ENCODE results near the gene CENPP.
"Not testable (repeated sequence)": the region's sequence is repeated elsewhere in the genome, so short reads cannot be mapped to it uniquely, and the experiment has no call there.

Gene CENPP

DNA sequence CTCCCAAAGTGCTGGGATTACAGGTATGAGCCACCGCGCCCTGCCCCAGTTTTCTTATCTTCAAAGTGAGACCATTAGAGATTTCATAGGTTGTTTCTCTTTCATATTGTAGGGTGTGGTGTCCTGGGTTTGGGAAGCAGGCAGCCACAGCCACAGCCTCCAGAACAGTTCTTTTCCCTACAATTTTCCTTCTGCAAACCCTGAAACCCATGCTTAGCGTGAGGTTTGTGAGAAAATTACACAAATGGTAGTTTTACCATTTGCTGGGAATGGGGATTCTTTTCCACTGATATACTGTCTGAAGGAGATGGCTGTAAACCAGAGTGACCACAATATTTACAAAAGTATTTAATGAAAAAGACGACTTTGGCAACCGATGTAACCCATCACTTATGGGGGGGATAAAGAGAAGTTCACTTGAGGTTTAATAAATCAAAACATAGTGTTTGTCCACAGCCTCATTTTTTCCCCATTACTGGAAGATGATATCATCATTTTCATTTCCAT lies 236.8 kb downstream of the CENPP start:
- TF ChIP-seq, protein P1, sequence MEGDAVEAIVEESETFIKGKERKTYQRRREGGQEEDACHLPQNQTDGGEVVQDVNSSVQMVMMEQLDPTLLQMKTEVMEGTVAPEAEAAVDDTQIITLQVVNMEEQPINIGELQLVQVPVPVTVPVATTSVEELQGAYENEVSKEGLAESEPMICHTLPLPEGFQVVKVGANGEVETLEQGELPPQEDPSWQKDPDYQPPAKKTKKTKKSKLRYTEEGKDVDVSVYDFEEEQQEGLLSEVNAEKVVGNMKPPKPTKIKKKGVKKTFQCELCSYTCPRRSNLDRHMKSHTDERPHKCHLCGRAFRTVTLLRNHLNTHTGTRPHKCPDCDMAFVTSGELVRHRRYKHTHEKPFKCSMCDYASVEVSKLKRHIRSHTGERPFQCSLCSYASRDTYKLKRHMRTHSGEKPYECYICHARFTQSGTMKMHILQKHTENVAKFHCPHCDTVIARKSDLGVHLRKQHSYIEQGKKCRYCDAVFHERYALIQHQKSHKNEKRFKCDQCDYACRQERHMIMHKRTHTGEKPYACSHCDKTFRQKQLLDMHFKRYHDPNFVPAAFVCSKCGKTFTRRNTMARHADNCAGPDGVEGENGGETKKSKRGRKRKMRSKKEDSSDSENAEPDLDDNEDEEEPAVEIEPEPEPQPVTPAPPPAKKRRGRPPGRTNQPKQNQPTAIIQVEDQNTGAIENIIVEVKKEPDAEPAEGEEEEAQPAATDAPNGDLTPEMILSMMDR (conservative IDR thresholded peaks at IDR 0.05; ENCODE audit: low read depth), result no peak
- no peak for DNase-seq (ENCODE audit: low spot score)
- POLR2A ChIA-PET (ENCODE audit: low non-redundant PET), result no interaction called here
- H3K27ac ChIP-seq, result no peak overlapping the region
- CTCF ChIA-PET, result no interaction called here

DNA sequence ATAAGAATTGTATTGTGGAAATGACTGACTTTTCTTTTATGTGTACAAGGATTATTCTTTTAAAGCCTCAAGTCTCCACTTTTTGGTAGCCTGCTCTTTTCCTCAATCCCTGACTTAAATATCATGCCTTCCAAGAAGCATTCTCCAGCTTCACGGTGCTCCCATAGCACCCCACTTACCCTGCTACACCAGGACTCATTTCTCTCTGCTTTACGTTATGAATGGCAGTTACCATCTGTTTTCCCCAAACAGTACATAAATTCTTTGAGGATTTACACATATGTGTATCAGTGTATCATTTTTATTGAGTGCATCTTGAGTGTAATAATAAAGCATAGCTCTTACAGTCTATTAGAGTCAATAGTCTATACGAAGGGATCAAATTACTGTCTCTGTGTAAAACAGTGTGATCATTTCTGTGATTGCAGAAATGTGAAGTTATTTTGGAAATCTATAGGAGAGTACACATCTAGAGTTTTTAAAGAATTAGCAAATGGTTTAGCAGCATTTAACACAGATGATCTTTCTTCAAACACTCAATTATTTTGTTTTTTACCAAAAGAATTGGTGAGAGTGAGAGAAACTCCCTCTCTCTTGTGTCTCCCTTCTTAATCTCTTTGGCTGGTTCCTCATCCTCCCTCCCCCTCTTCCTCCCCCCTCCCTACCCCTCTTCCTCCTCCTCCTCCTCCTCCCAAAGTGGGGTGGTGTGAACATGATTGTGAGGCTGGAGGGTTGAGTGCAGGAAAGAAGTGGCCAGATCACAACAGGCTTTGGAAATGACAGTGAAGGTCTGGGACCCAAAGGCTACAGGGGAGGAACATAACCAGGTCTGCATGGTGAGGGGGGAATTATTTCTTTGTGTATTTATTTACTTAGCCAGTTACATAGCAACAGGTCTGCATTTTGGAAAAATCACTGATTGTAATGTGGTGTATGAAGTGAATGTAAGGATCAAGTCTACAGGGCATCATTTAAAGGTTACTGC lies 237.7 kb downstream of the CENPP start:
- POLR2A ChIA-PET (ENCODE audit: low non-redundant PET), result no interaction called here
- TF ChIP-seq, protein P1 (conservative IDR thresholded peaks at IDR 0.05; ENCODE audit: low read depth), result no peak
- DNase-seq (ENCODE audit: low spot score), result no peak
- CTCF ChIA-PET, result no interaction called here
- no peak overlapping the region for H3K27ac ChIP-seq

DNA sequence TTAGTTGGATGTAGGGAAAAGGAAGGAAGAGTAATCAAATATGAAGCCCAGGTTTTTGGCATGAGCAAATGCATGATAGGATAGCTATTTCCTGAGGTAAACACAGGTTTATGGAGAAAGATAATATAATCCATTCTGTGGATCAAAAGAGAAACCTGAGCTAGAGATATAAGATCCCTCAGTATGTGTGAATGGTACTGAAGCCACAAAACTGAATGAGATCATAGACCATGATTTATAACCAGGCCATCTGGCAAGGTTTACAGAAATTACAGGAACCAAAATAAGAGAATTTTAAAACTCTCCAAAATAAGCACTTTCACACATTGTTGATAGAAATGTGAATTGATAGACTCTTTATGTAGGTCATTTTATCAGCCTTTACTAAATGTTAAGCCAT lies 238.8 kb downstream of the CENPP start:
- TF ChIP-seq, protein P1 (conservative IDR thresholded peaks at IDR 0.05; ENCODE audit: low read depth), result no peak
- H3K27ac ChIP-seq, result no peak overlapping the region
- CTCF ChIA-PET, result no interaction called here
- POLR2A ChIA-PET (ENCODE audit: low non-redundant PET), result no interaction called here
- no peak for DNase-seq (ENCODE audit: low spot score)

DNA sequence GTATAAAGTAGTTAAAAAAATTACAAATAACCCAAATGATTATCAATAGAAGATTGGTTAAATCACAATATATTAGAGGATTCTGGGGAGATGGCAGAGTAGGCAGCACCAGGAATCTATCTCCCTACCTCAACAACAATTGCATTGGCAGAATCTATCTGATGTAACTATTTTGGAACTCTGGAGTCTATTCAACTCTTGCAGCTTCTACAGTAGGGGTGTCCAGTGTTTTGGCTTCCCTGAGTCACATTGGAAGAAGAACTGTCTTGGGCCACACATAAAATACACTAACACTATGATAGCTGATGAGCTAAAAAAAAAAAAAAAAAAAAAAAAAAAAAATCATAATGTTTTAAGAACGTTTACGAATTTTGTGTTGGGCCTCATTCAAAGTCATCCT lies 239.2 kb downstream of the CENPP start:
- ChIA-PET POLR2A (ENCODE audit: low non-redundant PET) (no interaction called here), CTCF (no interaction called here)
- TF ChIP-seq, protein P1 (conservative IDR thresholded peaks at IDR 0.05; ENCODE audit: low read depth), result no peak
- H3K27ac ChIP-seq, result no peak overlapping the region
- DNase-seq (ENCODE audit: low spot score), result no peak

DNA sequence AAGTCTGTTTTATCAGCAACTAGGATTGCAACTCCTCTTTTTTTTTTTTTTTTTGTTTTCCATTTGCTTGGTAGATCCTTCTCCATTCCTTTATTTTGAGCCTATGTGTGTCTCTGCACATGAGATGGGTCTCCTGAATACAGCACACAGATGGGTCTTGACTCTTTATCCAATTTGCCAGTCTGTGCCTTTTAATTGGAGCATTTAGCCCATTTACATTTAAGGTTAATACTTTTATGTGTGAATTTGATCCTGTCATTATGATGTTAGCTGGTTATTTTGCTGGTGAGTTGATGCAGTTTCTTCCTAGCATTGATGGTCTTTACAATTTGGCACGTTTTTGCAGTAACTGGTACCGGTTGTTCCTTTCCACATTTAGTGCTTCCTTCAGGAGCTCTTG lies 246.1 kb downstream of the CENPP start:
- DNase-seq (ENCODE audit: low spot score); H3K27ac ChIP-seq; CTCF ChIA-PET; POLR2A ChIA-PET (ENCODE audit: low non-redundant PET): not testable (repeated sequence)

DNA sequence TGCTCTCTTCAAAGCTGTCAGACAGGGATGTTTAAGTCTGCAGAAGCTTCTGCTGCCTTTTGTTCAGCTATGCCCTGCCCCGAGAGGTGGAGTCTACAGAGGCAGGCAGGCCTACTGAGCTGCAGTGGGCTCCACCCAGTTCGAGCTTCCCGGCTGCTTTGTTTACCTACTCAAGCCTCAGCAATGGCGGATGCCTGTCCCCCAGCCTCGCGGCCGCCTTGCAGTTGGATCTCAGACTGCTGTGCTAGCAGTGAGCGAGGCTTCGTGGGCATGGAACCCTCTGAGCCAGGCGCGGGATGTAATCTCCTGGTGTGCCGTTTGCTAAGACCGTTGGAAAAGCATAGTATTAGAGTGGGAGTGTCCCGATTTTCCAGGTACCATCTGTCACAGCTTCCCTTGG lies 247.9 kb downstream of the CENPP start:
- H3K27ac ChIP-seq; DNase-seq (ENCODE audit: low spot score); CTCF ChIA-PET; POLR2A ChIA-PET (ENCODE audit: low non-redundant PET): not testable (repeated sequence)

DNA sequence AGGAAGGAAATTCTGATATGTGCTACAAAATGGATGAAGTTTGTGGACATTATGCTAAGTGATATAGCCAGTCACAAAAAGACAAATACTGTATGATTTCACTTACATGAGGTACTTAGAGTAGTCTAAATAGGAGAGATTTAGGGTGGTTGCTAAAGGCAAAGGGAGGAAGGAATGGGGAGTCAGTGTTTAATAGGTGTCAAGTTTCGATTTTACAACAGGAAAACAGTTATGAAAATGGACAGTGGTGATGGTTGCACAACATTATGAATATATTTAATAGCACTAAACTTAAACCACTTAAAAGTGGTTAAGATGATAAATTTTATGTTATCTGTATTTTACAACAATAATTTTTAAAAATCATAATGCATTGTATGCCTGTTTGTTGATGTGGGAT lies 250.4 kb downstream of the CENPP start:
- ChIA-PET POLR2A (ENCODE audit: low non-redundant PET) (no interaction called here), CTCF (no interaction called here)
- H3K27ac ChIP-seq, result no peak overlapping the region
- TF ChIP-seq, protein P1 (conservative IDR thresholded peaks at IDR 0.05; ENCODE audit: low read depth), result no peak
- DNase-seq (ENCODE audit: low spot score), result no peak
